Activated T-cell treated with anti-CD3 and anti-CD28 coated beads, Interleukin-2, amount 50 U/mL, for 48 hours (primary cell): ENCODE measurements around the gene SETD1B.
"Not testable (repeated sequence)": the region's sequence is repeated elsewhere in the genome, so short reads cannot be mapped to it uniquely, and the experiment has no call there.

ENCODE experiments used
- DNase-seq, 2 experiments: peaks; one replicate each; pipeline ENCODE4 v3.0.0-alpha.2; 2020

The SETD1B gene

GRCh38 chr12:121781484-121781997, 22.3 kb upstream of the SETD1B start:
- DNase-seq: peak; percentile 34 to 49

DNA sequence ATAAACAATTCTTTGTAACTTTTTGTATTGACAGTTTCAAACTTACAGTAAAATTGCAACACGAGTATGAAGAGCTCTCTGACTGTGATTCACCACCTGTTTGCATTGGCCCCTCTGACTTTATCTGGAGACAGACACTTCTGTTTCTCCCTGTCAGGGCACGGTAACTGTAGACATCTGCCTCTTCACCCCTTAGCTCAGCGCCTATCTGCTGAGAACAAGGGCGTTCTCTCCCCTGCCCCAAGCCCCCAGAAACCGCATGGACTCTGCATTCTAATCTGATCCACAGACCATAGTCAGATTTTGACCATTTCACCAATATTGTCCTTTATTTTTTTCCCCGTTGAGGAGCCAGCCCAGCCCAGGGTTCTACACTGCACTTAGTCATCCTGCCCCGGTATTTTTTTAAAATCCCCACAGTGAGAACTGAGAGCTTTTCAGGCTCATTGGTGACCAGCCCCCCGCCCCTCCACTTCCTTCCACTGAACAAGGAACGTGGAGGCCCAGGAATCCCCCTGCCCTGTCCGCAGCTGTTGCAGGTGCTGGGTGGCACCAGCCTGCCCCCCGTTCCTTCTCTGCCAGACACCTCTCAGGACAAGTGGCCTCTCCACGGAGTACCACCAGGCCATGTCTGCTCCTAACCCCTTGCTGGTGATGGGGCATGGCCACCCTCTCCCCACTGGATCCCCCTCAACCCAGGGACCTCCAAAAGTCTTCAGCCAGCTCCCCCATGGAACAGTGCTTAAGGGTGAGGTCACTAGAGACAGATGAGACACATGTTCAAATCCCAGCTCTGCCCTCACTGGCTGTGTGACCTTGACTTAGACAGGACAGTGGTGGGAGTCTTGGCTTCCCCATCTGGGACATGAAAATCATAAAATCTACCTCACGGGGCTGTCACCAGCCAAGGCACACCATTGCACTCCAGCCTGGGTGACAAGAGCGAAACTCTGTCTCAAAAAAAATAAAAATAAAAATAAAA, 21.5 kb upstream of the SETD1B start:
- DNase-seq: peak; percentile 76 to 81

DNA sequence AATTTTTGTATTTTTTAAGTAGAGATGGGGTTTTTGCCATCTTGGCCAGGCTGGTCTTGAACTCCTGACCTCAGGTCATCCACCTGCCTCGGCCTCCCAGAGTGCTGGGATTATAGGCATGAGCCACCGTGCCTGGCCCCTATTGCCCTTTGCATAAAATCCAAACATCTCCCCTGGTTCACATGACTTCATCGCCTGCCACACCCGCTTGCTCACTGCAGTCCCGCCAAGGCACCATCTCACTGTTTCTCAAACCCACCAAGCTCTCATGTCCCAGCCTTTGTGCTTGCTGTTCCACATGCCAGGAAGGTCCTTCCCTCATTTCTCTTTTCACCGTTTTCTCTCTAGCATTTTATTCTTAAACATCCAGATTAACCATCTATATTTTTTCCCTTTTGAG, 20.0 kb upstream of the SETD1B start:
- peak; percentile 28 to 29 for DNase-seq

DNA sequence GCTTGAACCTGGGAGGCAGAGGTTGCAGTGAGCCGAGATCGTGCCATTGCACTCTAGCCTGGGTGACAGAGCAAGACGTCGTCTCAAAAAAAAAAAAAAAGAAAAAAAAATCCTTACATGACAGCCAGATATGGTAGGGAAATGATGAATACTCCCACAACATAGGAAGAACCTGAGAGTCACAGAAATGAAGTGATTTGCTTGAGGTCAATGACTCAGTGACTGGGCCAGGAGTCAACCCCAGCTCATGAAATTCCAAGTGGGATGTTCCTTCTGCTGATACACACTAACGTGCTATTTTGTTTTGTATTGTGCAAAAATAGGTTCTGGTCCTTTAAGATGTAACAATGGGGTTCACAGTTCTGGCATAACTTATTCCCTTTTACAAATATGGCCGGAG, 19.3 kb upstream of the SETD1B start:
- peak; percentile 27 to 39 for DNase-seq

- peak; percentile 76 for DNase-seq
Measured at GRCh38 chr12:121786440-121786825, 17.4 kb upstream of the SETD1B start.

- peak; percentile 56 to 60 for DNase-seq
Measured at GRCh38 chr12:121787063-121788025, 16.5 kb upstream of the SETD1B start.

- peak; percentile 35 to 38 for DNase-seq
Measured at GRCh38 chr12:121788176-121788818, 15.5 kb upstream of the SETD1B start.

DNA sequence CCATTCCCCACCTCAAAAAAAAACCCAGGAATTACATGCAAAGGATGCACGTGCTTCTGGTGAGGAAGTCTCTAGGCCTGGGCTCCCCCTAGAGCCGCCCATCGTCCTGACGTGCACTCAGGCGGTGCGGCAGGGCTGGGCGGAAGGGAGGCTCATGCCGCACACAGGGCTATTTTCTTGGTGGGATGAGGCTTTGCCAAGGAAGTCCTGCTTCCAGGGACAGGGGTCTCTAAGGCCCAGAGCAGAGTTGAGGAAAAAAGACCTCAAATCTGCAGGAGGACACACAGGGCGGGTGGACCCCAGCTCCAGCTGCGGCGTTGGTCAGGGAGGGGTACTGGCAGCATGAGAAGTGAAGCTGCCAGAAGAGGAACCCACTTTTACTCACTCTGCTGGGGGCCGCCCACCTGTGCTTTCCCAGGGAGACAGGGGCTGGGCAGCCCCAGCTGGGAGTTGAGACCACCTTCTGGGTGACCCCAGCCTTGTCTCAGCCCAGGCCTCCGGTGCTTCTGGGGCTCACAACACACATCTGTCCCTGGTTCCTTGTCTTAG, 14.5 kb upstream of the SETD1B start:
- peak; percentile 66 to 71 for DNase-seq

DNA sequence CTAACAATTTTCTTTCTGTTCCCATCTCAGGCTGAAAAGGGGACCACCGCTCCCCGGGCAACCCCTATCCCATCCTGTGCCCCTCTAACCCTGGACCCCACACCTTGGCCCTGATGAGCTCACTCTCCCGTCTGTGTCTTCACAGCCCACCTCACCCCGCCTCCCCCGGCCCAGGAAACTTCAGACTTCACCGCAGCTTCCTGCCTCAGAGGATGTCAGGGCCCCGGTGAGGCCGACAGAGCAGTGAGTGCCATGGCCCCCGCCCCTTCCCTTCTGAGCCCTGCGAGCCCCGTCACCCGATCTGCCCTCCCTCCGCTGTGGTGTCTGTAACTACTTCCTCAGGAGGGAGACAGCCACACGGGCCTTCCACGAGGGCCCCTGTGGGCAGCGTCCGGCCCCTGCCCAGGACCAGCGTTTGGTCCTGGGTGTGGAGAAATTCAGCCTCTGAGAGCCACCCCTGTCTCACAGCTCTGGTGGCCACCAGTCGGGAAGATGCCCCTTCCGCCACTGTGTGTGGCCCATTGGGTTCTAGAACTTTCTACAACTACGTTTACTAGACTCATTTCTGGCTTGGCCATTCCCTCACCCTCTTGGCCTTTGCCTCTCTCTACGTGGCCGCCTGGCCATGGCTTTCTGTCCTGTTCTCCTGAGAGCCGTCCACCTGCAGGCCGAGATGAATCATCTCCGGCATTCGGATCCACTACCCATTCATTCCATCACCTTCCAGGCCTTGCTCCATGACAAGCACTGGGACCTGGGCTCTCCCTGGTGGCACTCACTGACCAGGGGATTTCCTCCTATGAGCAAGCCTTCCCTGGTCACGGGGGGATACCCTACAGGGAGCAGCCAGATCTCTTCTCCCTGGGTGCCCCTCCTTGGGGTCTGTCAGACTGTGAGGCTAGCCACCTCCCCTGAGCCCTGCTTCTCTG, 13.7 kb upstream of the SETD1B start:
- DNase-seq: peak; percentile 93 to 94

DNA sequence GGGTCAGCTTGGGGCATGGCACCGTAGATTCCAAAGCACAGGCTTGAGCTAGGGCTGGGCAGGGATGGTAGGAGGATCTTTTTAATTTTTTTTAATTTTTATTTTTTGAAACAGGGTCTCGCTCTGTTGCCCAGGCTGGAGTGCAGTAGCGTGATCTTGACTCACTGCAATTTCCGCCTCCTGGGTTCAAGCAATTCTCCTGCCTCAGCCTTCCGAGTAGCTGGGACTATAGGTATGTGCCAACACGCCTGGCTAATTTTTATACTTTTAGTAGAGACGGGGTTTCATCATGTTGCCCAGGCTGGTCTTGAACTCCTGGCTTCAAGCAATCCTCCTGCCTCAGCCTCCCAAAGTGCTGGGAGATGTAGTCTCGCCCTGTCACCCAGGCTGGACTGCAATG, 13.0 kb upstream of the SETD1B start:
- not testable (repeated sequence) for DNase-seq

- peak; percentile 58 to 61 for DNase-seq
Measured at GRCh38 chr12:121791671-121792551, 11.9 kb upstream of the SETD1B start.

GRCh38 chr12:121792607-121793439, 11.0 kb upstream of the SETD1B start:
- peak; percentile 73 to 77 for DNase-seq

GRCh38 chr12:121793440-121793837, 10.4 kb upstream of the SETD1B start, which contains the start of gene RHOF:
Gene RHOF, minus strand, starts transcription at chr12:121793688. Its CDS starts 55 bp downstream, at chr12:121793633.
- DNase-seq: no peak

DNA sequence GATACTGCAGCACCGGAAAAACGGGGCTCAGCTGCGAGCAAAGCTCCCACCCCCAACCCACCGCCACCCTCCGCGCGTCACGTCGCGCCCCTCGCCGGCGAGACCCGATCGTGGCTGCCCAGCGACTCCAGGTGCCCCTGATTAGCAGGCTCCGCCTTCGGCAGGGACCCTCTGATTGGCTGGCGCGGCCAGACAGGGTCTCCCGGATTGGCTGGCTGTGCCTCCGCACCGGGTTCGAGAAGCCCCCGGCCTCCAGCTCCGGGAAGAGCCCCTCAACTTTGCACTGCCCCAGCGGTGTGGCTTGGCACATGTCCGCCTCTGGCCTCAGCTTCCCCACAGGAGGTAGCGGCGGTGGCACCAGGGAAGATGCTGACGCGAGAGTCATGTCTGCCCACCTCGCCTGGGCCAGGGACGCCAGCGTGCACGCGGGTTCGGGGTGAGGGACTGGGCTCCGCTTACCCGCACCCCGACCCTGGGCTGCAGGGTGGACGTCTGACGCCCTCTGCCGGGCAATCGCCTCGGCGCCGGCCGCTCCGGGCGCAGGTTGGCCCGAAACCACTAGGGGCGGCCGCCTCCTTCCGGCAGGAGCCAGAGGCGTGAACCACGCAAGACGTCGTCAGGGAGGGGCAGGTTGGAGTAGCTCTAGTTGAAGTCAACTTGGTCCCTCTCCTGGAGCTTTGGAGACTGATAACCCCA, 9.8 kb upstream of the SETD1B start:
- peak; percentile 98 to 99 for DNase-seq

GRCh38 chr12:121794534-121795033, 9.2 kb upstream of the SETD1B start:
- DNase-seq: no peak

DNA sequence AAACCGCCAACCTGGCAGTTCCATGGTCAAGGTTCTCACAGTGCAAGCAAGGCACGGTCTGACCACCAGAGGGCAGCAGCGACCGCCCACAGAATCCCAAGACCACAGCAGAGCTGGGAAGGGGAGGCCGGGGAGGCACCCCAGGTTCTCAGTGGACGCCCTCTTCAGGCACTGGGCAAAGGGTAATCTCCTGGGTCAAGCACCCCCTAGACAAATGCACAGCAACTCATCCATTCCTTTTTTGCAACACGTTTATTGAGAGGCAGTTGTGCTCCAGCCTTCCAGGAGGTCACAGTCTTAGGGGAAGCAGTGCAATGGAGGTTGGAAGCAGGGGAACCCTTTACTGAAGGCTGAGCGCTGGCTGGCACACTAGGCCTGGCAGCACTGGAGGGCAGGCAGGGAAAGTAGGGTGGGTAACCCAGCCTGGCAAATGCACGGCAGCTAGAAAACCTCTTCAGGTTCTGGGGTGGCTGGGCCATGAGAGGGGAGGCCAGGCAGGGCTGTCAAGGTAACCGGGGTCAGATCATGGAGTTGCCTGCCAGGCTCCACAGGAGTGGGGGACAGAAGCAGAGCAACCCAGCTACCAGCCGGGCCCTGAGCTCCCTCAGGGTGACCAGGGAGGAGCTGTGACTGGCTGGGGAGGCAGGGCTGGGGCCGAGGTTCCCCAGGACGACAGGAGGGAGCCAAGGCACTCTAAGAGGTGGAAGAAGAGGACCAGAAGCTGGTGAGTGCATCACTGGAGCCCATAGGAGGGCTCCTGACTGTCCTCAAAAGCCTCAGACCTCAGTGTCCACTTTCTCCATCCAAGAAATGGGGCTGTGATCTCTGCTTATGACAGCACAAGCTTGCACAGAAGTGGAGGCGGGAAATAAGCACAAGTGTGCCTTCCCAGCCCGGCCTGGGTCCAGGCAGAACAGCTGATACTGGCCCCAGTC, 8.5 kb upstream of the SETD1B start:
- peak; percentile 92 to 95 for DNase-seq
